ENCODE data around the gene RTN4R. TPM values are rescaled to one million over a fixed set of nuclear protein-coding genes. Genes with fewer than 3 reads are reported as not detected.
"Not testable (repeated sequence)": the region's sequence is repeated elsewhere in the genome, so short reads cannot be mapped to it uniquely, and the experiment has no call there.

RTN4R gene
- total and polyA plus RNA-seq, 9 of the 15 experiments (the other 6 are each of a cell fraction or from before 2014, with no cell fraction given): 0.04 to 2.8 (median 1.4) TPM; not detected in 3

DNA sequence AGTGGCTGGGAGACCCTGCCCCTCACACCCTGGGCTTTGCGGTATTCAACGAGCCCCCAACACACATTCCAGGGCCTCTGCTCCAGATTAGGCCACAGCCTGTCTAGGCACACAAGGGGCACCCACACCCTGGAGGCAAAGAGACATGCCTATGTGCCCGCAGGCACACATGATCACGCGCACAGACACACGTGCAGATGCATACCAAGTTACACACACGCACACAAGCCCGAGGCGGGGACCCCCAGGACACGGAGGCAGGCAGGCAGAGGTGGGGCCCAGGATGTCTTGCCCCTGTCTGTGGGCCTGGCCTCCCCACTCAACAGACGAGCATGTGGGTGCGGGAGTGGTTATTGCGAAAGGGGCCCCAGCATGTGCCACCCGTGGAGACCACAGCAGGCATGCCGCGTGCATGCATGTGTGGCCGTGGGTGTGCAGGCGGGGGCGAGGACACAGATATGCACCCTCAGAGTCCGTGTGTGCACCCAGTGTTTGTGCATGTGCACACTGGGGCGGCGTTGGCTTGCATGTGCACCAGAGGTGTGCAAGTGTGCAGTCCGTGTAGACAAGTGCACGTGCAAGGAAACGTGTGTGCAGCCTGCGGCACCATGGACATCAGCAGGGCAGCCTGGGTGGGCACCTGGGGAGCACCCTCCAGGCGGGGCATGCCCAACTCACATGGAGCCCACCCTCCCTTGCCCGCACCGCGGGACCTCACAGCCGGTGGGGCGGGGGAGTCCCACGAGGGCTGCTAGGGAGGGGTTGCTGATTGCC lies 1.3 kb downstream of the RTN4R start (continued):
- TF ChIP-seq ATF2 (CRISPR knock-in tag; IDR thresholded peaks at IDR 0.05) (peak; percentile 66), CEBPB (tag; IDR thresholded peaks at IDR 0.05) (peak; percentile 95), MAX (CRISPR knock-in tag; IDR thresholded peaks at IDR 0.05) (peak; percentile 80), ZNF124 (CRISPR knock-in tag; IDR thresholded peaks at IDR 0.05) (peak; percentile 80), ZNF282 (CRISPR knock-in tag; IDR thresholded peaks at IDR 0.05) (peak; percentile 84; the same call in 1 of the 2 replicates), BRCA1 (CRISPR knock-in tag; IDR thresholded peaks at IDR 0.05) (0 out of 2 replicates have a peak, but pooled peaks have one; percentile 15), ZNF263 (CRISPR knock-in tag; IDR thresholded peaks at IDR 0.05; ENCODE audit: borderline replicate concordance) (peak; percentile 34; the same call in 1 of the 2 replicates), POLR2G (IDR thresholded peaks at IDR 0.05; ENCODE audit: low read depth, low read length) (0 out of 2 replicates have a peak, but pooled peaks have one; percentile 15), ZNF431 (CRISPR knock-in tag; IDR thresholded peaks at IDR 0.05) (peak; percentile 63), ZSCAN29 (IDR thresholded peaks at IDR 0.05) (peak; percentile 87), TEAD1 (CRISPR knock-in tag; IDR thresholded peaks at IDR 0.05) (peak in 1 of 2 experiments; percentile 71; a peak in 1 of 4 replicates), SAFB (IDR thresholded peaks at IDR 0.05; ENCODE audit: borderline replicate concordance, low read depth, low read length) (peak; percentile 37; the same call in 1 of the 2 replicates), ZNF609 (CRISPR knock-in tag; IDR thresholded peaks at IDR 0.05; ENCODE audit: borderline replicate concordance) (peak; percentile 51; the same call in 1 of the 2 replicates)
- TF ChIP-seq, protein P1, sequence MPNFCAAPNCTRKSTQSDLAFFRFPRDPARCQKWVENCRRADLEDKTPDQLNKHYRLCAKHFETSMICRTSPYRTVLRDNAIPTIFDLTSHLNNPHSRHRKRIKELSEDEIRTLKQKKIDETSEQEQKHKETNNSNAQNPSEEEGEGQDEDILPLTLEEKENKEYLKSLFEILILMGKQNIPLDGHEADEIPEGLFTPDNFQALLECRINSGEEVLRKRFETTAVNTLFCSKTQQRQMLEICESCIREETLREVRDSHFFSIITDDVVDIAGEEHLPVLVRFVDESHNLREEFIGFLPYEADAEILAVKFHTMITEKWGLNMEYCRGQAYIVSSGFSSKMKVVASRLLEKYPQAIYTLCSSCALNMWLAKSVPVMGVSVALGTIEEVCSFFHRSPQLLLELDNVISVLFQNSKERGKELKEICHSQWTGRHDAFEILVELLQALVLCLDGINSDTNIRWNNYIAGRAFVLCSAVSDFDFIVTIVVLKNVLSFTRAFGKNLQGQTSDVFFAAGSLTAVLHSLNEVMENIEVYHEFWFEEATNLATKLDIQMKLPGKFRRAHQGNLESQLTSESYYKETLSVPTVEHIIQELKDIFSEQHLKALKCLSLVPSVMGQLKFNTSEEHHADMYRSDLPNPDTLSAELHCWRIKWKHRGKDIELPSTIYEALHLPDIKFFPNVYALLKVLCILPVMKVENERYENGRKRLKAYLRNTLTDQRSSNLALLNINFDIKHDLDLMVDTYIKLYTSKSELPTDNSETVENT (CRISPR knock-in tag; IDR thresholded peaks at IDR 0.05): peak; percentile 47
- TF ChIP-seq BRCA1 (IDR thresholded peaks at IDR 0.05): not testable (repeated sequence)
- TF ChIP-seq, protein P2, sequence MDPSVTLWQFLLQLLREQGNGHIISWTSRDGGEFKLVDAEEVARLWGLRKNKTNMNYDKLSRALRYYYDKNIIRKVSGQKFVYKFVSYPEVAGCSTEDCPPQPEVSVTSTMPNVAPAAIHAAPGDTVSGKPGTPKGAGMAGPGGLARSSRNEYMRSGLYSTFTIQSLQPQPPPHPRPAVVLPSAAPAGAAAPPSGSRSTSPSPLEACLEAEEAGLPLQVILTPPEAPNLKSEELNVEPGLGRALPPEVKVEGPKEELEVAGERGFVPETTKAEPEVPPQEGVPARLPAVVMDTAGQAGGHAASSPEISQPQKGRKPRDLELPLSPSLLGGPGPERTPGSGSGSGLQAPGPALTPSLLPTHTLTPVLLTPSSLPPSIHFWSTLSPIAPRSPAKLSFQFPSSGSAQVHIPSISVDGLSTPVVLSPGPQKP (CRISPR knock-in tag; IDR thresholded peaks at IDR 0.05): peak; percentile 93; the same call in 1 of the 2 replicates

Data from K562 (cell line).